ENCODE results near the gene DAB2IP.

The DAB2IP gene

DNA sequence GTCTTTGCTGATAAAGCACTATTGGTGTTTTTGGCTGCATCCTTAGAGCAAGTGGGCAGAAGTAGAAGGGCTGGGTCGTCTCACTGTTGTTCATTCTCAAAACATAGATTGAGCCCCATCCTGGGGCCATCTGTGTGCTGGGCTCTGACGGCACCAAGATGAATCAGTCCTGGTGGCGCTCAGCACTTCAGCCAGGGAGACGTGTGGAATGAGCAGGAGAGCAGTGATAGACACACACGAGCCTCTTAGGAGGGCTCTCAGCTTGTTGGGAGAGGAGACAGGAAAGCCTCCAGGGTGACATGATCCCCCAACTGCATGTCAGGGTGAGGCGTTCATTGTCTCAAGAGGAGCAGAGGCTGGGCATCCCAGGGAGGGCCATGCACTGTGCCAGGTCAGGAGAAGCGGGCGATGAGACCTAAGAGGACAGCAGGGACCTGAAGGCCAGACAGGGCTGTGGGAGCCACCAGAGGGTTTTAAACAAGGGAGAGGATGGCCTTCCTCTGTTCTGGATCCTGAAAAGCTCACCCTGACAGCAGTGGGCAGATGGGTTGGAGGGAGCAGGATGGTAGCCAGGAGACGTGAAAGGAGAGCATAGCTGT is 115.8 kb downstream of the DAB2IP start:
- no peak for DNase-seq

DNA sequence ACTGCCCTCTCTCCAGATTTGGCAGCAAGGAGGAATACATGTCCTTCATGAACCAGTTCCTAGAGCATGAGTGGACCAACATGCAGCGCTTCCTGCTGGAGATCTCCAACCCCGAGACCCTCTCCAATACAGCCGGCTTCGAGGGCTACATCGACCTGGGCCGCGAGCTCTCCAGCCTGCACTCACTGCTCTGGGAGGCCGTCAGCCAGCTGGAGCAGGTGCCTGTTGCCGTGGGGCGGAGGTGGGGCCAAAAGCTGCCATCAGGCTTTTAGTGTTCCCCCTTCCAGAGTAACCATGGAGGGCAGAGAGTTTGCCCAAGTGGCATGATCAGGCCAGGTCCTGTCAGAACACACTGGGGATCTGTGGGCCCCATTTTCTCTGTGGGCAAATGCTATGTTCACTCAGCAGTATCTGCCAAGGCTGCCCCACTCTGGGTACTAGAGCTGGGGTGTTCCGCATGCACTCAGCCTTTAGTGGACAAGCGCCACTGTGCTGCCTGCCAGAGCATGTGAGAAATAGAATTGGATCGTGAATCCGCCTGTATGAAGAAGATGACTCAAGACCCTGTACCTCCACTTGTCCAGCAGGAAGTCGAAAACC is 117.1 kb downstream of the DAB2IP start:
- no peak for DNase-seq

DNA sequence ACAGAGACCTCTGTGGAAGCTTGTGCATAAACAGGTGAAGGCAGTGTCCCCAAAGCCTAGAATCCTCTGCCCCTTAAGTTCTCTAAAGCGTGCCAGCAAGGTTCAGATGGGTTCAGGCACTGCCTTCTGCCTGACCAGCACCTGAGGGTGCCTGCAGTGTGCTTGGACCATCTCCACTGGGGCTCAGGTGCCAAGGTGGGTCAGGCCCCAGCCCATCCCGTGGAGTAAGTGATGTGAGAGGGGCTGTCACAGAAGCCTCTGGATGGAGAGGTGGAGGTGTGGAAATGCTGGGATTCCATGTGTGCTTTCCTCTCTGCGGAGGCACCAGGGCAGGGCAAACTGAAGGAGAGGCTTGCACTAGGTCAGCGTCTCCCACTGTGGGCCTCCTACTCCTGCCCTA is 118.5 kb downstream of the DAB2IP start:
- no peak for DNase-seq

GRCh38 chr9:121770415-121771273 is 119.2 kb downstream of the DAB2IP start:
- DNase-seq, result no peak

DNA sequence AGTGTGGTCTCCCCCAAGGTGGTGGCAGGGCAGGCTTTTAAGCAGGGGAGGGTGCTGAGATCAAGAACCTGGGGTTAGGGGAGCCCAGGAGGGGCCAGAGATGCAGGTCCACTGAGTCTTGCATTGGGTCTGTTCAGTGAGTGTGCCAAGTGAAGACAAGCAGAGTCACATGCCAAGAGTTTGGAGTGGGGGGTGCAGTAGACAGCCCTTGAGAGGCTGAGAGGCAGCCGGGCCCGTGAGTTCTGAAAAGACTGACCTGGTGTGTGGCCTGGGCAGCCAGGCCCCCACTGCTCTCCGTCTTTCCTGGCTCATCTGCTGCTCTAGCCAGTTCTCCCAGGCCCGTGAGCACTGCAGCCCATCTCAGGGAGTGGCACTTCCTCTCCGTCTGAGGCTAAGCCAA is 120.0 kb downstream of the DAB2IP start:
- DNase-seq, result no peak

DNA sequence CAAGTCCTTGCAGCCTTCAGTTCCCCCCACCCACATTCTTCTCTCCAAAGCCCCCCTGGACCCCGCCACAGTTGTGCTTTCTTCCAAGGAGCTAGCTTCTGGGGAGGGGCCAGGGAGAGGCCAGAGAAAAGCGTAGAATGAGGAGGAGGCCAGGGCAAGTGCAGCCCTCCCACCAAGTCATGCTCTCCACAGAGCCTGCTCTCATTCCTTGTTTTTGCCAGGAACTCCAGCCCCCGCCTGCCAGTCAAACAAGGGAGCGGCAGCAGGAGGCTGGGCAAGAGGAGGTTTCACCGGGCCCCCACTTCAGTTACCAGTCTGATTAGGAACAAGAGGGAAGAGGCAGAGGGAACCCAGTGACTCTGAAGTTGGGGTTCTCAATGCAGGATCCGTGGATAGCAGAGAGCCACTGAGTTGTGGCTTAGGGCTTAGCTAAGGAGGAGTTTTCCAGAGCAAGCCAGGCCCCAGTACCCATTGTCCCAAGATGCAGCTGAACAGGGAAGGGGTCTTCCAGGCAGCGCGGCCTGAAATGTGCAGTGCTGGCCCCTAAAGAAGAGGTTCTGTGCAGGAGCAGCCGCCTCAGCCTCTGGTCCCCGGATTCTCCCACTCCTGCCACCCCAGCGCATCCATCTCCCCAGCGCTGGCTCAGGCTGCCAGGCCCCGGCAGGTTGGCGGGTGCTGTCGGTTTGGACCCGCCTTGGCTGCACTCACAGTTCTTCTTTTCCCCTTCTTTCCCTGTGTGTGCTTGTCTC is 120.6 kb downstream of the DAB2IP start:
- DNase-seq, result no peak

DNA sequence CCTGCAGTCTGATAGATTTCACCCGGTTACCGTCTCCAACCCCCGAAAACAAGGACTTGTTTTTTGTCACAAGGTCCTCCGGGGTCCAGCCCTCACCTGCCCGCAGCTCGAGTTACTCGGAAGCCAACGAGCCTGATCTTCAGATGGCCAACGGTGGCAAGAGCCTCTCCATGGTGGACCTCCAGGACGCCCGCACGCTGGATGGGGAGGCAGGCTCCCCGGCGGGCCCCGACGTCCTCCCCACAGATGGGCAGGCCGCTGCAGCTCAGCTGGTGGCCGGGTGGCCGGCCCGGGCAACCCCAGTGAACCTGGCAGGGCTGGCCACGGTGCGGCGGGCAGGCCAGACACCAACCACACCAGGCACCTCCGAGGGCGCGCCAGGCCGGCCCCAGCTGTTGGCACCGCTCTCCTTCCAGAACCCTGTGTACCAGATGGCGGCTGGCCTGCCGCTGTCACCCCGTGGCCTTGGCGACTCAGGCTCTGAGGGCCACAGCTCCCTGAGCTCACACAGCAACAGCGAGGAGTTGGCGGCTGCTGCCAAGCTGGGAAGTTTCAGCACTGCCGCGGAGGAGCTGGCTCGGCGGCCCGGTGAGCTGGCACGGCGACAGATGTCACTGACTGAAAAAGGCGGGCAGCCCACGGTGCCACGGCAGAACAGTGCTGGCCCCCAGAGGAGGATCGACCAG is 121.3 kb downstream of the DAB2IP start:
- no peak for DNase-seq

- no peak for DNase-seq
Observed at GRCh38 chr9:121773286-121773953, 122.0 kb downstream of the DAB2IP start.

DNA sequence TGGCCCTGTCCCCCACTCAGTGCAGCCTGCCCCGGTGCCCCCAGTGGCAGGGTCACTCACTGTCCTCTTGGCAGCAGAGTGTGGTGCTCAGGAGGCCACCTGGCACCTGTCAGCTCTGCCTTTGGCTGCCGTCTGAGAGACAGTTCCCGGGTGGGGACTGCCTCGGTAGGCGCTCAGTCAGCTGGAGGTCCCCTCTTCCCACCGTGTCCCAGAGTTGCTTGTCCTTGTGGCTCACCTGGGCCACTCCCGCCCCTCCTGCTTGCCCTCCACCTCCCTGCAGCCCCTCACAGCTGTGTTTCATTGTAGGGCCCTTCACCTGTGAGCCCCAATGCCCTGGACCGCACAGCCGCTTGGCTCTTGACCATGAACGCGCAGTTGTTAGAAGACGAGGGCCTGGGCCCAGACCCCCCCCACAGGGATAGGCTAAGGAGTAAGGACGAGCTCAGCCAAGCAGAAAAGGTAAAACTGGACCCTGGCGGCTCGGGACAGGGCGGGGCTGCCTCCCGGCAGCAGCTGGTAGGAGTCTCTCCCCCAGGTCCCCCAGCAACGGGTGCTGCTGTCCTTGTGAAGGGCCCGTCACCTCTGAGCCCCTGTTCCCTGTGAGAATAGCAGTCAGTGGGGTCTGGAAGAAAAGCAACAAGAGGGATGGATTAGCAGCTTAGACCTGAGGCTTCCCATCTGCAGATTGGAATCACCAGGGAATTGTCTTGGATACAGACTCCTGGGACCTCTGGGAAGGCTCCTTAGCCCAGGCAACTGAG is 122.7 kb downstream of the DAB2IP start:
- DNase-seq, result no peak

DNA sequence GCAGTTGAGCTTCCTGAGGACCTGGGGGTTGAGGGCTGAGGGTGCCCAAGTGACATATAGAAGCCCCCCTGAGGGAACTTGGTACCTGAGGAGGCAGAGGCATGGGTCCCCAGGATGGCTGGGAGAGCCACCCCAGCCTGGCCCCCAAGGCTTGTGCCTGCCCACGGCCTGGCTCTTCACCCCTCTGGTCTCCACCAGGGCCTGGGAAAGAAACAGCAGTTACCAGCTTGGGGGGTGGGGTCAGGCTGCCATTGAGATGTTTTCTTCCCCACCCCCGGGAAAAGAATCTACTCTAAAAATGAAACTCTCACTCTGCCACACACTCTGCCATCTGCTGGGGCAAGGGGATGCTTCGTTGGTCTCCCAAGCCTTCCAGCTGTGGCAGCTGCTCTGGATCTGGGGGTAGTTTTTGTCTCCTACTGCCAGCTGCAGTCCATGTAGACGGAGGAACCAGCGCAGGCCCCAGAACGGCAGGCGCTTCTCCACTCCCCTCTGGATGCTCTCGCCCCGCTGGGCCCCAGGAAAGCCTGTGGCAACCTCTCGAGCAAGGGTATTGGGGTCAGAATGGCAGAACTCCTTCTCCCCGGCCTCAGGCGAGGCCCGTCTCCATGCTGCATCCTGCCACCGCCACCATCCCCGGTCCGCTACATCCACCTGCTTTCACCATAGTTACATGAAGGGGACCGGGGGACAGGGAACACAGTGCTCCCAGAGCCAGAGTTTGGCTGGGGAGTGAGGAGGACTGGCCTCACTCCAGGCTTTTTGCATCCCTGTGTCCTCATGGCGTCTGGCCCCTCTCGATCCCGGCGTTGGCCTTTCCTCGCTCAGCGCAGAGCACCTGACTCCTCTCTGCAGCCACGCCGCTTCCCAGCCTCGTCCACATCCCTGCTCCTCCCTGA is 123.5 kb downstream of the DAB2IP start:
- no peak for DNase-seq

- no peak for DNase-seq
Observed at GRCh38 chr9:121776001-121776738, 124.7 kb downstream of the DAB2IP start.

DNA sequence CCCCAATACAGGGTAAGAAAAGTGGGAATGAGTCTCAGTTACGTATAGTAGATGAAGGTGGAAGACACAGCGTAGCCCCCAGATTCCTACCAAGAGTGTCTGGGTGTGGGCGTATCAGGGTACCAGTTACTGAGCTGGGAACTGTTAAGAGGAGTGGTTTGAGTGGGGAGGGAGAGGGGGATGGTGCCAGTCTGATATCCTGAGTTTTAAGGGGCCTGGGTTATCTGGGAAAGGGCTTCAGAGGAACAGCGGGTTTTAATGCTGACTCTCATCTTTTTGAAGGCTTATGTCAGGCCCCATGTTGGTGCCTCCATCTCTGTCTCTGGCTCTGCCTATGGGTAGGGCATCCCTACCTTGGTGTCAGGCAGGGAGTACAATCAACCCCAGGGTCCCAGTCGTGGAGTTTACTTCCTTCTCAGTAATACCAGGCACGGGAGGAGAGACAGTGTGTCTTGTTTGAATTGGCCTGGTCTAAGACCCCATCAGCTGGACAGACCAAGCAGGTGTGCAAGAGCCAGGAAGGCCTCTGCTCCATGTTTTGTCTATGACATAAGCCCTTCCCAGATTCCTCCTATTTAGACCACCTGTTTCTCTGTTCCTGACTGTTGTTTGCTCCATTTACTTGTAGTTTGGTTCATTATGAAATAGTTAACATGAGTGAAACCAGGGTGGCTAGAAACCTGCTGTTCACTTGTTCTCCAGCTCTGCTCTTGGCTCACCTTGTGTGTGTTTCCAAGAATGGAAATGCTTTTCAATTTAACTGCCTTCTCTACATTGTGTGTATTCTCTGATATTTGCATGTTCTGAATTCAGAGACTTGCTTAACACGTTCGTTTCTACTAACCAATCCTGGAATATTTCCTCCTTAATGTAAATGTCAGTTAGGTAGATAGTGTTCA is 125.6 kb downstream of the DAB2IP start:
- DNase-seq, result no peak

DNA sequence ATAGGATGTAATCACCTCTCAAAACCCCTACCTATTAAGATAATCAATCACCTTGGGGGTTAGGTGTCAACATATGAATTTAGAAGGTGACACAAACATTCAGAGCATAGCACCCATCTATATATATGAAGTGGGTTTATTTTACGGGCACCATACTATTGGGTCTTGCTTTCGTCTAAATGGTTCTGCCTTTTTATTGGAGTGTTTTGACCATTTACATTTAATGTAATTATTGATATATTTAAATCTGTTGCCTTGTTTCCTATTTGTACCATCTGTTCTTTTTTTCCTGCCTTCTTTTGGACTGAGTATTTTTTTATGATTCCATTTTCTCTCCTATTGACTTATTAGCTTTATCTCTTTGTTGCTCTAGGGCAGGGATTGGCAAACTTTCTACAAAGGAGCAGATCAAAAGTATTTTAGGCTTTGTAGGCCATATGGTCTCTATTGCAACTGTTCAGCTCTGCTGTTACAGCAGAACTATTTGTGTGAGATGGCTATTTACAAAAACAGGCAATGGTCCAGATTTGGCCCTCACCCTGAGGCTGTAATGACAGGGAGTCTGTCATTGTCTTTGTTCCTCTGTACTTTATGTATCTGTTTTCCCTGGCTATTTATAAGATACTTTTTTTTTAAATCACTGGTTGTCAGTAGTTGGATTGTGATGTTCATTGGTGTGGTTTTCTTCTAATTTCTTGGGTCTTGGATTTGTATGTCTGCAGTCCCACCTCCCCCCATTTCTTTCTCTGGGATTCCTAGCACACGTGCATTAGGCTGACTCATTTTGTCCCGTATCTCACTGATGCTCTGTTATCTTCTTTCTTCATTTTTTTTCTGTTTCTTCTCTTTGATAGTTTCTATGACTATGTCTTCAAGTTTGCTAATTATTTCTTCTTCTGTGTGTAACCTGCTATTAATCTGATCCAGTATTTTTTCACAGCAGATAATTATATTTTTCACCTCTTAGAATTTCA is 127.1 kb downstream of the DAB2IP start:
- no peak for DNase-seq

DNA sequence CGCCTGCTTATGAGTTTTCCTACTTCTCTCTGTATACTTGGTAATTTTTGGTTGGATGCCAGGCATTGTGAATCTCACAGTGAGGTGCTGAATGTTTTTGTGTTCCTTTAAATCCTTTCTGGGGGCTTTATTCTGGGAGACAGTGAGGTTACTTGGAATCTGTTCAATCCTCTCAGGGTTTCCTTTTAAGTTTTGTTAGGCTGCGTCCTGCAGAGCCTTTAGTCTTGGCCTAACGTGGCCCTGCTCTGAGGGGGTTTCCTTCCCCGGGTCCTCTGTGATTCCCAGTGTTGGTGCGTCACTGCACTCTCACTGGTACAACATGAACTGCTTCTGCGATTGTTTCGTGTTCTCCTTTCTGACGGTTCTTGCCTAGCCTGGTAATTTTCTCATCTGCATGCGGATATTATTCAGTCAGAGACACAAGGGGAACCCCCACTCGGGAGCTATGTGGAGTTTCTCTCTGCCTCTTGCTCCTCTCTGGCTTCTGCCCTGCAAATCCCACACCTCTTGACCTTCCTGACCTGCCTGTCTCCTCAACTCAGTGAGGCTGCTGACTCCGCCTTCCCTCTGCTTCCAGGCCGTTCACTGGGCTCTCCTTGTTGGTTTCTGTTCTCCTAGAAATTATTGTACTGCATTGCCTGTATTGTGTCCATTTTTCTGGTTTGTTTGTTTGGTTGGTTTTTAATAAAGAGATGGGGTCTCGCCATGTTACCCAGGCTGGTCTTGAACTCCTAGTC is 128.1 kb downstream of the DAB2IP start:
- no peak for DNase-seq

GRCh38 chr9:121780177-121781040 is 129.0 kb downstream of the DAB2IP start:
- DNase-seq, result no peak

- no peak for DNase-seq
Observed at GRCh38 chr9:121781145-121781548, 129.7 kb downstream of the DAB2IP start.
